ENCODE data around the gene PKM.
"Not testable (repeated sequence)": the region's sequence is repeated elsewhere in the genome, so short reads cannot be mapped to it uniquely, and the experiment has no call there.

Gene PKM

GRCh38 chr15:72183781-72184164 is 47.2 kb downstream of the PKM start:
- Mint-ChIP-seq H3K4me3 (no peak overlapping the region), H3K36me3 (ENCODE audit: low read depth) (no peaks in the 10 kb centered on the region), H3K4me1 (ENCODE audit: low read depth) (no peaks in the 10 kb centered on the region), H3K27me3 (peaks cover 50% of the 10 kb centered on the region), H3K27ac (no peak overlapping the region), H3K9me3 (no peaks in the 10 kb centered on the region)
- no peak for DNase-seq

- H3K36me3 Mint-ChIP-seq (ENCODE audit: low read depth), result no peaks in the 10 kb centered on the region
Observed at GRCh38 chr15:72182673-72183072, 48.3 kb downstream of the PKM start.

GRCh38 chr15:72182244-72182643 is 48.7 kb downstream of the PKM start:
- no peak for DNase-seq
- Mint-ChIP-seq H3K4me3 (no peak overlapping the region), H3K9me3 (no peaks in the 10 kb centered on the region), H3K27ac (no peak overlapping the region), H3K27me3 (peaks cover 41% of the 10 kb centered on the region), H3K4me1 (ENCODE audit: low read depth) (no peaks in the 10 kb centered on the region), H3K36me3 (ENCODE audit: low read depth) (no peaks in the 10 kb centered on the region)

More at GRCh38 chr15:72182673-72183072, 48.3 kb downstream of the PKM start:
- DNase-seq, result no peak
- H3K9me3 Mint-ChIP-seq, result no peaks in the 10 kb centered on the region
- H3K4me3 Mint-ChIP-seq, result no peak overlapping the region
- H3K4me1 Mint-ChIP-seq (ENCODE audit: low read depth), result no peaks in the 10 kb centered on the region
- no peak overlapping the region for H3K27ac Mint-ChIP-seq
- H3K27me3 Mint-ChIP-seq, result peaks cover 44% of the 10 kb centered on the region

GRCh38 chr15:72180761-72181324 is 50.1 kb downstream of the PKM start:
- Mint-ChIP-seq H3K4me3 (no peak overlapping the region), H3K27me3 (peaks cover 41% of the 10 kb centered on the region), H3K36me3 (ENCODE audit: low read depth) (no peaks in the 10 kb centered on the region), H3K27ac (no peak overlapping the region), H3K9me3 (no peaks in the 10 kb centered on the region), H3K4me1 (ENCODE audit: low read depth) (no peaks in the 10 kb centered on the region)
- DNase-seq, result no peak

GRCh38 chr15:72179950-72180581 is 50.9 kb downstream of the PKM start:
- DNase-seq, result no peak
- no peaks in the 10 kb centered on the region for H3K9me3 Mint-ChIP-seq
- H3K27me3 Mint-ChIP-seq, result peaks cover 42% of the 10 kb centered on the region
- no peak overlapping the region for H3K27ac Mint-ChIP-seq
- no peak overlapping the region for H3K4me3 Mint-ChIP-seq
- no peaks in the 10 kb centered on the region for H3K36me3 Mint-ChIP-seq (ENCODE audit: low read depth)
- H3K4me1 Mint-ChIP-seq (ENCODE audit: low read depth), result no peaks in the 10 kb centered on the region

GRCh38 chr15:72178976-72179585 is 51.9 kb downstream of the PKM start:
- DNase-seq, result no peak
- H3K4me1 Mint-ChIP-seq (ENCODE audit: low read depth), result no peaks in the 10 kb centered on the region
- no peak overlapping the region for H3K27ac Mint-ChIP-seq
- no peak overlapping the region for H3K4me3 Mint-ChIP-seq
- no peaks in the 10 kb centered on the region for H3K9me3 Mint-ChIP-seq
- H3K36me3 Mint-ChIP-seq (ENCODE audit: low read depth), result no peaks in the 10 kb centered on the region
- peaks cover 40% of the 10 kb centered on the region for H3K27me3 Mint-ChIP-seq

GRCh38 chr15:72176743-72177142 is 54.2 kb downstream of the PKM start:
- Mint-ChIP-seq H3K4me3 (no peak overlapping the region), H3K27ac (no peak overlapping the region), H3K36me3 (ENCODE audit: low read depth) (no peaks in the 10 kb centered on the region), H3K9me3 (no peaks in the 10 kb centered on the region), H3K4me1 (ENCODE audit: low read depth) (no peaks in the 10 kb centered on the region), H3K27me3 (peaks cover 19% of the 10 kb centered on the region)
- no peak for DNase-seq

GRCh38 chr15:72176159-72176558 is 54.8 kb downstream of the PKM start:
- Mint-ChIP-seq H3K4me1 (ENCODE audit: low read depth) (no peaks in the 10 kb centered on the region), H3K27me3 (peaks cover 14% of the 10 kb centered on the region), H3K4me3 (no peak overlapping the region), H3K27ac (no peak overlapping the region), H3K36me3 (ENCODE audit: low read depth) (no peaks in the 10 kb centered on the region), H3K9me3 (no peaks in the 10 kb centered on the region)
- no peak for DNase-seq

GRCh38 chr15:72175186-72176044 is 55.6 kb downstream of the PKM start:
- no peaks in the 10 kb centered on the region for H3K4me1 Mint-ChIP-seq (ENCODE audit: low read depth)
- no peaks in the 10 kb centered on the region for H3K9me3 Mint-ChIP-seq
- no peak overlapping the region for H3K4me3 Mint-ChIP-seq
- DNase-seq, result no peak
- H3K36me3 Mint-ChIP-seq (ENCODE audit: low read depth), result no peaks in the 10 kb centered on the region
- peaks cover 9% of the 10 kb centered on the region for H3K27me3 Mint-ChIP-seq
- no peak overlapping the region for H3K27ac Mint-ChIP-seq

- no peak overlapping the region for H3K27ac Mint-ChIP-seq
- no peak for DNase-seq
- H3K36me3 Mint-ChIP-seq (ENCODE audit: low read depth), result no peaks in the 10 kb centered on the region
- H3K9me3 Mint-ChIP-seq, result no peaks in the 10 kb centered on the region
- H3K27me3 Mint-ChIP-seq, result peaks cover 9% of the 10 kb centered on the region
- no peak overlapping the region for H3K4me3 Mint-ChIP-seq
- H3K4me1 Mint-ChIP-seq (ENCODE audit: low read depth), result no peaks in the 10 kb centered on the region
Observed at GRCh38 chr15:72174551-72175165, 56.3 kb downstream of the PKM start.

- Mint-ChIP-seq H3K27ac (no peak overlapping the region), H3K9me3 (no peaks in the 10 kb centered on the region), H3K4me3 (no peak overlapping the region), H3K36me3 (ENCODE audit: low read depth) (no peaks in the 10 kb centered on the region), H3K4me1 (ENCODE audit: low read depth) (no peaks in the 10 kb centered on the region), H3K27me3 (peaks cover 9% of the 10 kb centered on the region)
- no peak for DNase-seq
Observed at GRCh38 chr15:72173864-72174550, 57.0 kb downstream of the PKM start.

- H3K36me3 Mint-ChIP-seq (ENCODE audit: low read depth), result no peaks in the 10 kb centered on the region
- H3K27me3 Mint-ChIP-seq, result peaks cover 9% of the 10 kb centered on the region
- H3K4me1 Mint-ChIP-seq (ENCODE audit: low read depth), result no peaks in the 10 kb centered on the region
- H3K9me3 Mint-ChIP-seq, result no peaks in the 10 kb centered on the region
- DNase-seq, result no peak
- H3K4me3 Mint-ChIP-seq, result no peak overlapping the region
- no peak overlapping the region for H3K27ac Mint-ChIP-seq
Observed at GRCh38 chr15:72173401-72173800, 57.6 kb downstream of the PKM start.

GRCh38 chr15:72172796-72173195 is 58.2 kb downstream of the PKM start:
- no peak overlapping the region for H3K4me3 Mint-ChIP-seq
- no peaks in the 10 kb centered on the region for H3K36me3 Mint-ChIP-seq (ENCODE audit: low read depth)
- no peaks in the 10 kb centered on the region for H3K9me3 Mint-ChIP-seq
- H3K27me3 Mint-ChIP-seq, result peaks cover 9% of the 10 kb centered on the region
- H3K4me1 Mint-ChIP-seq (ENCODE audit: low read depth), result no peaks in the 10 kb centered on the region
- DNase-seq, result no peak
- no peak overlapping the region for H3K27ac Mint-ChIP-seq

GRCh38 chr15:72171978-72172377 is 59.0 kb downstream of the PKM start:
- not testable (repeated sequence) for H3K4me3 Mint-ChIP-seq; H3K27ac Mint-ChIP-seq; H3K9me3 Mint-ChIP-seq; H3K36me3 Mint-ChIP-seq (ENCODE audit: low read depth); DNase-seq; H3K27me3 Mint-ChIP-seq; H3K4me1 Mint-ChIP-seq (ENCODE audit: low read depth)
